ENCODE results near the gene AMPD3.

AMPD3 gene

DNA sequence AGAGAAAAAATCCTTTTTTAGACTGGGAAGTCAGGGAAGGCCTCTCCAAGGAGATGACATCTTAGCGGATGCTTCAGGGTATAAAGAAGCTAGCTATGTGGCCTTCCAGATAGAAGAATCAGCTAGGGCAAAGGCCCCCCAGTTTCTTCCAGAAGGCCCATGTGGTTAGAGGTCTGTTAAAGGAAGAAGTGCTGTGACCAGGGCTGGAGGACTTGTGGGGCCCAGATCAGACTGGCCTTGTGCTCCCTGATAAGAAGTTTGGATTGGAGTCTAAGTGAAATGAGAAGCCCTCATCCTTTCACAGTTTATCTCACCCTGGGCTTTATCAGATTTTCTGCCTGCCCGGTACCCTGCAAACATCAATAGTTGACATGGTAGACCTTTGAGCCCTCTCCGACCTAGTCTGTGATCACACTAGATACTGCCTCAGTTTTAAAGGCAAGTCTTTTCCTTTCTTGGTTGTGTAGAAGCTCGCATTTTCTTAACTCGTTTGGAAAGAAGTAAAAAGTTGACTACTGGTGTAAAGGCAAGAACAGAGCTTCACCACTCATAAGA lies 7.8 kb downstream of the AMPD3 start:
- DNase-seq: no peak

DNA sequence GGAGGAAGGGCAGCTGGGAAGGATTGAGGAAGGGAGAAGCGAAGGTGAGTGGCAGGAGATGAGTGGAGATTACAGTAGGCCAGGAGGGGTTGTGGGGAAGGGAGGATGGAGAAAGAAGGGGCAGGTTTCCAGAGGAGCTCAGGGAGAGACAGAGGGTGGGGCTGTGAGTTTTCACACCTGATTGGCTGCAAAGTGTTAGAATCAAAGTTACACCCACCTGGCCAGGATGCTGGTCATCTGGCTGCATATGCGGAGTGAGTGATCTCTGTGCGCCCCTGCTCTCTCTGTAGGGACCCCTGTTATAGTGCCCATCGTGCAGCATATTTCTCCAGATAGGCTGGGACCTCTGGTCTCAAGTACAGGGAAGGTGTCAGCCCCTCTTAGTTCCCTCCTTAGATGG lies 18.3 kb downstream of the AMPD3 start:
- no peak for DNase-seq

DNA sequence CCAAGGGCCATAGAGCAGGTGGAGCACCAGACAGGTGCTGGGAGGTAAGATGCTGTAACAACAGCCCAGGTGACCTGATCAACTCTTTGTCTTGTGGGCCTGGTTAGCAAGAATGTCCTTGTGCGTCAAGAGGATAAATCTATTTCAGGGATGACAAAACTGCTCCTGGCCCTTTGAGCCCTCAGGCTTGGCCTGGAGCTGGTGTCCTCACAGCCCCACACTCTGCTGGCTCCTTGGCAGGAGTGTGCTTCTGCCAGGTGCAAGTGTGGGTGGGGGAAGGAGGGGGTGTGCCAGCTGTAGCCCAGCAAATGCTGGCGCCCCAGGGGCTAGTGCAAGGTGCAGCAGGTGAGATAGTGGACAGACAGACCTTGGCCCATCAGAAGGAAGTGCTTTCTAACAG lies 19.5 kb downstream of the AMPD3 start:
- DNase-seq: no peak

DNA sequence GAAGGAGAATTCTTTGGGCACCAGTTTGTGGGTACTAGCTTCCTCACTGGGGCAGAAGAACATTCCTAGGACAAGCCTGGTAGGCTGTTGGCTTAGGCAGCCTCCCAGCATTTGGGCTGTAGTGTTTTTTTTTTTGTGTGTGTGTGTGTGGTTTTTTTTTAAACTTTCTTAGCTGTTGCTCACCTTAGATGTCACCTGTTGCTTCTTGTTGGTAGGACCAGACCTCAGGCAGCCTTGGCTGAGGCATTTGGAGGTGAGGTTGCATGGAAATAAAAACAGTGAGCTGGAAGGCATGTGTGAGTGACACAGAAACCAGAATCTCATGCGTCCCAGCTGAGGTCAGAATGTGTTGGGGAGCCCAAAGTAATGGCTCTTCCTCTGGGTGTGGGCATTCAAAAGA lies 21.3 kb downstream of the AMPD3 start:
- DNase-seq: no peak

DNA sequence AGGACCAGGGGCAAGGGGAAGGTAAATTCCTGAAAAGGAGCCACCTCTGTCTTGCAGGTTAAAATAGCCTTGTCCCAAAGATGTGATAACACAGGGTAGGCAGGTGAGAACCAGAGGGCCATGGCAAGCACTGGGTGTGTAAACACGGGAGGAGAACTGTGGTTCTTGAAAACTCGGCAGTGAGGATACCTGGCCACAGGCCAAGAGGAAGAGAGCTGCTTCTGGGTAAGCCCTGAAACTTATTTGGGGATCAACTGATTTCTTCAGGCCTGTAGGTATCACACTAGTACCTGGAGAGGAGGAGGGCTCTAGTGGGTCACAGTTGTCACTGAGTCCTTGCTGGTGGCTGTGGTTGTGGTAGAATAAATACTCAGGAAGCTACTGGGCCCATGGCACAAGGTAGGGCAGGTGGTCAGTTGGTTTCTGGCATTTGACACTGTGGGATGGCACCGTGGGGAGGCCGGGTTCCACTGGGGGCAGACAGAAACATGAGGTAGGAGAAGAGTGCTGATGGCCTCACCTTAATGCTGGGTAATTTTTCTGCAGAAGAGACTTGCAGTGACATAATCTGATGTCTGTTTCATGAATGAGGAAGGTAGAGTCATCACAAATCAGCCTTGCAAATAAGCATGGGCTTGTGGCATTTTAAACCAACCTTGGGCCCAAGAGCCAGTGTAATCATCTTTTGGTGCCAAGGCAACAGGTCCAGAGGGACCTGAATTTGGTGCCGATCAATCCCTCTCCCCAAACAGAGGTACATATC lies 22.0 kb downstream of the AMPD3 start:
- DNase-seq: no peak

DNA sequence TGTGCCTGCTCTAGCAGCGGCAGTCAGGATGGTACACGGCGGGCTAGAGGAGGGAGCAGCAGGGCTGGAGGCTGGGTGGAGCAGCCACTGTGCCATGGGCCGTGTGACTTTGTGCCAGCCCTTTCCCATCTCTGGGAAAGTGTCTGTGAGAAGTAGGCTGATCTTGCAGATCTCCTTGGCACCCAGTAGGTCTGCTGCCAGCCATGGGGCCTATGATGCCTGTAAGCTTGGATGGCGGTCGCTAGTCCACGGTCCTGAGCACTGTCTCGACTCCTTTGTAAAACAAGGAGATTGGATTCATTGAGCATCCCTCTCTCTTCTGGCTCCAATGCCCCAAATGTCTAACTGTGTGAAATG lies 22.6 kb downstream of the AMPD3 start:
- DNase-seq: no peak

DNA sequence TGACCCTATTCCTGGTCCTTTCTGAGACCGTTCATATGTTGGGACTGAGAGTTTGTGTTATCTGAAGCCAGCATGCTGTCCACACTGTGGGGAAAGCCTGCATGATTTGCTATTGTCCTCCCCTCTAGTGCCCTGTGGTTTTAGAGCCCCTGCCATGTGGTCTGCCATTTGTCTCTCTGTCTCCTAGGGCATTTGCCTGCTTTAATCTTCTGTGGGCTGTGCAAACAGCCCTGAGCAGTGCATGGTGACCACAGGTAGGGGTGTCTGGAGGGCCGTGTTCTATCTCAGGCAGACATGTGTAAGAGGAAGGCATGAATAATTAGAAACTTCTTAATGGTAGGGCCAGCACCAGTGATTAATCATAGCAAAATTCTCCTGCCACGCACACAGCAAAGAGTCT lies 23.0 kb downstream of the AMPD3 start:
- no peak for DNase-seq

DNA sequence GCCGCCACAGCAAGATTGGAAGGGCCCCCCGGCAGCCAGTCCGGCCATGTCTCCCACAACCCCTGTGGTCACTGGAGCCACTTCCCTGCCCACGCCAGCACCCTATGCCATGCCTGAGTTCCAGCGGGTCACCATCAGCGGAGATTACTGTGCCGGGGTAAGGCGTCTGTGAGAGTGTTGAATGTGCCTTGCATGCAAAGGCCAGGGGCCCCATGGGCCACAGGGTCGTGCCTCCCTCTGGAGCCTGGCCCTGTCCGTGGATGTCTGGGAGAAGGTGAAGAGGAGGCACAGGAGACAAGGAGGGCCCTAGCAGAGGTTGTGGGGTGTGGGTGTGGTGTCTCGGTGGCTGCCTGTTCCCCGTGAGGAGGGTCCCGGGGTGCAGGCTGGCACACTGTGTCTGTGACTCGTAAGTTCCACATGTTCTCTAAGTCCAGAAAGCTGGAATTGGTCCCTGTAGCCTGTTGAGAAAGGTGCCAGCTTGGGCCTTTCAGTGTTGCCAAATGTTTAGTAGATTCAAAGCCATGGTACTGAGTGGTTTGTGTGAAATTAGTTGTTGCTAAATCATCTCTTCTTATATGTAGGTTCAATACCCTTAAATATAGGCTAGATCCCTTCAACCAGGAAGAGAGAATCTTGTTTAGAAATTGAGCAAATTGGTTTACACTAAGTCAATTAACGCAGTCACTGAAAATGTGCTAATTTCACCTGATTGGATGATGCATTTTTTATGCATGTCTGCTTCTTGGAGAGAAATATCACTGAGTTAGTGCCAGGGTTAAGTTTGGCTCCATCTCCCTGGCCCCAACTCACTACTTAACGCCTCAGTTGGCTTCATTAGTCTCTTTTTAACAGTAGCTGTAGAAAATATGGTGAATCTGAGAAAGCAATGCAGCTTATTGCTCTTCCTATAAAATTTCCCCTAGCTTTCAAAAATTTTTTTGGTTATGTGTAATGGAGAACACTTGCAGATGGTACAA lies 23.8 kb downstream of the AMPD3 start:
- DNase-seq: no peak

DNA sequence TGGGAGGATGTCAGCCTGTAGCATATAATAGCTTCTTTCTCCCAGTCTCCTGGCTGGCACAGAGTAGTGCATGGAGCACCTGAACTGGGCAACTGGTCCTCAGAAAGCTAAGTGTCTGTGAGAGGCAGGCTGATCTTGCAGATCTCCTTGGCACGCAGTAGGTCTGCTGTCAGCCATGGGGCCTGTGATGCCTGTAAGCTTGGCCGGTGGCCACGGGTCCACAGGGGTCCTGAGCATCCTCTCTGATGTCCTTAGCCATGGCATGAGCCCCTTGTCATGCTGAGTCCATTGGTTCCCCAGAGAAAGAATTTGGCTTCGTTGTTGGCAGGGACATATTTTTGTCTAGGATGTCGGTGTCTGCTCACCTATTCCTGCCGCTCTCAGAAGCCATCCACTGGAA lies 25.0 kb downstream of the AMPD3 start:
- DNase-seq: no peak

DNA sequence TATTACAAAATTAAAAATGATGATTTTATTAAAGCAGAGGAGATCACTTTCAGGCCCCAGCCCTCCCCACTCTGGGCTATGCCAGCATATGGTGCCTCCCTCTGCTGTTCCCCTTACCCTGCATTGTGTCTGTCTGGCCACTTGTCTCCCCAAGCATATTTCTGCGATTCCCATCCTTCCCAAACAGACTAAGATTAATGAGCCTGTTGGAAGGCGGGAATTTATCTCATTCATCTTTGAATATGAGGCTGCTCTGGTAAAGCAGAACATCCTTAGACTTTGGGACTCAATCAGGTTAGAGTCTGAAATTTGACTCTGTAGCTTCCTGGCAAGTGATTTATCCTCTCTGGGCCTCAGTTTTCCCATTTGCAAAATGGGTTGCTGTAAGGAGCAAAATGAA lies 25.7 kb downstream of the AMPD3 start:
- no peak for DNase-seq

DNA sequence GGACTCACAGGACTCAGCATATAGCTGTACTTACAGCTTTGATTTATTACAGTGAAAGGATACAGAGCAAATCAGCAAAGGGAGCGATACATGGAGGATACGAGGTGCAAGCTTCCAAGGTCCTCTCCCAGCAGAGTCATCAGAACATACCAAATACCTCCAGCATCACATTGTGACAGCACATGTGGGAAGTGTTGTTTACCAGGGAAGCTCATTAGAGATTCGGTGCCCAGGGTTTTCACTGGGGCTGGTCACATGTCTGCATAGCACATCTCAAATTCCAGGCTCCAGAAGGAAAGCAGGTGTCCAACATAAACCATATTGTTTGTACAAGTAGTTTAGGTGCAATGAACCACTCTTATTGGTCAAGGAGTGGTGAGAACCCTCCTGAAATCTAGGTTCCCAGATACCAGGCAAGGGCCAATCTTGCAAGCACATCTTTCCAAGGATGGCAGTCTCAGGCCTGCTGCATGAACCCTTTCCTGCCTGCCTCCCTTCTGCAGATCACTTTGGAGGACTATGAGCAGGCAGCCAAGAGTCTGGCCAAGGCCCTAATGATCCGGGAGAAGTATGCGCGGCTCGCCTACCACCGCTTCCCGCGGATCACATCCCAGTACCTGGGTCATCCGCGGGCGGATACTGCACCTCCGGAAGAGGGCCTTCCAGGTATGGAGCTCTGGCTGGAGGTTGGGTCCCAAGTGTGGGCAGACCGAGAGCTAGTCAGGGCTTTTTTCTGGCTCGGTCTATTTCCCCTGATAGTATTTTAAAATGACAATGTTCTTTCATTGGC lies 26.7 kb downstream of the AMPD3 start:
- DNase-seq: no peak

DNA sequence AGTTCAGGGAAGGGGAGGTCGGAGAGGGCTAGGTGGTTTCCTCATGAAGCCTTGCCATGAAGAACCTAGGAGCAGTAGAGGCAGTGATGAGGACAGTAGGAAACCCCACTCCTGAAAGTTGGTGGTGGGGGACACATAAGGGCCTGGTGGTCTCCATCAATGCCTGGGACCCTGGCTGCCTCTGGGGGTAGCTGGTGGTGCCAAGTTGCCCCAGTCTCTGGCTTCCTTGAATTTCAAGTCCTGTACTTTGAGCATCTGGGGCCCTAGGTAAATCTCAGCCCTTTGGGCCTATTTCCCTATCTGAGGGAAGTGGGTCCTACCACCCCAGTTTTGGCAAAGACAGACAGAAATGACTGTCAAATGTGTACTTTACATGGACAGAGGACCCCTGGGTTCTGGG lies 28.1 kb downstream of the AMPD3 start:
- no peak for DNase-seq

DNA sequence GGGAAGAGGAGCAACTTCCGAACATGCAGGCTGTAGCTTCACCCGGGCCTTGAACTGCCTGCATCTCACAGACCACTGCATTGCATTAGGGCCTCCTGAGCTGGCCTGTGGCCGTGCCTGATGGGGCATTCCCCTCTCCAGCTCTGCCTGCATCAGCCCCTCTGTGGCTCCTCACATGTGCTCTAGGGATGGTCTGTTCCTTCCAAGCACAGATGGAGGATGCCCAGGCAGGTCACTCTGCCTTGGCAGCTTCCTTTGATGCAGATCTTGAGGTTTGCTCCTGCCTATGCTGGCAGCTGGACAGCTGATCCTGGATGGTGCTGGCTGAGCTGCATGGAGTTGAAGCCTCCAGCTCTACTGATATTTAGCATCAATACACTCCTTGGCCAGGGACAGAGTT lies 28.5 kb downstream of the AMPD3 start:
- DNase-seq: no peak

DNA sequence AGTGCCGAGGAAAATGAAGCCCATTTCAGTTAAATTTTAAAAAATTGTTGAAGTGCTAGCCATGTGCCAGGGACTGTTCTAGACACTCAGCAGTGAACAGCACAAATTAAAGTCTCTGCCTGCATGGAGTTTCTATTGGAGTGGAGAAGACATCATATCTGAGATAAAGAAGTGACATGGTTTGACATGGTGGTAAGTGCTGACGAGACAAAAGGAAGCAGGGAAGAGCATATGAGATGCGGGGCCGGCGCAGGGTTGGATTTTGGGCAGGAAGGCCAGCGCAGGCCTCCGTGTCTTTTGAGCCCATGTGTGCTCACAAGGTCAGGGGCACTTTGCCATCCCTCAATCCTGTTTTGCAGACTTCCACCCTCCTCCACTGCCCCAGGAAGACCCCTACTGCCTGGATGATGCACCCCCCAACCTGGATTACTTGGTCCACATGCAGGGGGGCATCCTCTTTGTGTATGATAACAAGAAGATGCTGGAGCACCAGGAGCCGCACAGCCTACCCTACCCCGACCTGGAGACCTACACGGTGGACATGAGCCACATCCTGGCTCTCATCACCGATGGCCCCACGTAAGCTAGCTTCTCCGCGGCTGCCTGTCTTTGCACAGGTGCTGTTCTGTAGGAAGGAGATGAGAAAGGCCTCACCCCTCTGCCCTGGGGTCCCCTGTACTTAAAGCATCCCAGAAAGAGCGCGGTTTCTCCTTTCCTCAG lies 29.6 kb downstream of the AMPD3 start:
- DNase-seq: no peak

DNA sequence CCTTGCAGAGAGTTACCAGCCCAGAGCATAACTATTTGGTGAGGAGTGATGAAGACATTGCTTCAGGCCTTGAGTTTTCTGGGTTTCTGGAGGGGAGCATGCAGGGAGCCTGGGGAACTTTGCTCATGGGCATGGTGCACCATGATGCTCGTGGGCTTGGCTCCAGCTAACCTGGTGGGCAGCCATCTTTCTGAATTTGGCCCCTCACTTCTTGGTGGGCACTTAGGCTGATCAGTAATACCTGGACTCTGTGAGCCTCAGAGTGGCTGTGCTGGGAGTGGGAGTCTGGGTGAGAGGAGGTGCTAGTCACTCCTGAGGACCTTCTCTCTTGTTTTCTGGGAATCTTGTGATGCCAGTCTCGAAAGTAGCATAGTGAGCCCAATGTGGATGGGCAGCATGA lies 30.6 kb downstream of the AMPD3 start:
- DNase-seq: no peak

DNA sequence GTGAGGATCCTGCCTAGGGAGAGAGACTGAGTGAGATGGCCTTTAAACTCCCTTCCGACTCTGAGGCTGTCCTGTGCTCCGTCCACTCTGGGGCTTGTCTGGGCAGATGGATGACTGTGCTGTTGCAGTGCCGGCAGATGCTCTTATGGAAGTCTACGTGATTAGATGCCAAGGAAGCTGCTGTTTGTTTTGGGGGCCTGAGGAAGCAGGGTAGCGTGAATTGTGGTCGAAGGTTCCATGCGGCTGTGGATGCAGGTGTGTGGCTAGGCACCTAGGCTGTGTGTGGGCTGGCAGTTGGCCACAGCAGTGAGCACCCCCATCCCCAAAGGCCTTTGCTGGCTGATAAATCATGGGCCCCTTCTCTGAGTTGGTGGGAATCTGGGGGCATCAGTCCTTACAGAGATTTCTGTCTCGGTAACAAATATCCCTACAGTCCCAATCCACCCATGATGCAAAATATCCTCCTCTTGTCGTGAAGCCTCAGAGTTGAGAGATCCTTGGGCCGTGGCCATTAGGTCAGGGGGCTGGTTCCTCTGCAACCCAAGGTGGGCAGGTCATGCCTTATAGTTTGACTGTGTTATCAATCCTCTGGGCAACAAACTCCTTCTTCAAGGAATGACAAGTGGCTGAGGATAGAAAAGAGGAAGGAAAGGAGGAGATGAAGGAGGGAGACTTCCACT lies 31.2 kb downstream of the AMPD3 start:
- DNase-seq: no peak

DNA sequence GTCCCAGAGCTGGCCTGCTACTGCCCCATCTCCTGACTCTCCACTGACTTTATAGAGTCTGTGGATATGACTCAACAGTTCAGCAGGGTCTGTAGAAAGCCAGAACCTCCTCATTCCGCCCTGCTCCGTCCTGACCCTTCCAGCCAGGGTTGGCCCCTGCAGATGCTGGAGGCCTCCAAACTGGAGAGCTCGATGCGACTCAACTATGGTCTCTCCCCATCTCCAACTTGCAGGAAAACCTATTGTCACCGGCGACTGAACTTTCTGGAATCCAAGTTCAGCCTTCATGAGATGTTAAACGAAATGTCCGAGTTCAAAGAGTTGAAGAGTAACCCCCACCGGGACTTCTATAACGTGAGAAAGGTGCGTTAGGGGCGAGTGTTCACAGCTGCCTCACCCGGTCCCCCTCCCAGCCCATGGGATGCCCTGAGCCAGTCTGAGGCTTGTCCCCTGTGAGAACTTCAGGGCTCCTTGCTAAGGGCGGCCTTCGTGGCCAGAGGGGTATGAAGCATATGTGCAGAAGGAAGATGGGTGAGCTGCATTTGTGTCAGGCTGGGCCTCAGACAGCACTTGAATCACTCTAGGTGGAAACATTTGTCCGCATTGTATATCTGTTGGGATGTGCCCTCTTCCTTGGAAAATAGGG lies 32.1 kb downstream of the AMPD3 start:
- DNase-seq: no peak

DNA sequence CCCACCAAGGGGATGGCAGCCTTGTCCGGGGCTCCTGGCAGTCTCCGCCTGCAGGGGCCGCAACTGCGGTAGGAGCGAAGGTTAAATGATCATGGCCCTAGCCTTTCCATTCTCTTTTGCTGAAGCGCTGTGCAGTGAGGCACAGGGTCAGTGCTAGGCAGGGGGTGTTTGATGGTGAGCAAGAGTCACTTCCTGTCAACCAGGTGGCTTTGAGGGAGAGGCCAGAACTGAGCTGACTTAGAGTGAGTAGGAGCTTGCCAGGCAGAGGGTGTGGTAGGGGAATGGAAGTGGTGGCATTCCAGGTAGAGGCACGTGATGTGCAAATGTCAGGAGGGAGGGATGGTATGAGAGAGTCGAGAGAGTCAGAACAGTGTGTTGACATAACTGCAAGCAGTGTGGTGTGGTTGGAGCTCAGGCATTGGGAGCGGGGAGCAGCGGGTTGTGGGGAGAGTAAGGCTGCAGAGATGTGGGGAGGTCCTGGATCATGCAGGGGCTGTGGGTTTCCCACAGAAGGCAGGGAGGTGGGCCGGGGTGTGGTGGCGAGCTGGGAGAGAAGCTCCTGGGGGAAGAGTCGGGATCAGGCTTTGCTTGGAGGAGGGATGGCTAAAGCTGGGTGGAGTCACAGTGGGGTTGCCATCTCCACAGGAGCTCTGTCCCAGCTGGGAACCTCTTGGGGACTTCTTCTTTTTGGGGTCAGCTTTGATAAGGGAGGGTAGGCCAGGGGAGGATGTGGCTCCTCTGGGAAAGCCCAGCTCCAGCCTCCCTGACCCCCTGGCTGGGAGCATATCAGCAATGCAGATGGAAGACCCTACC lies 33.3 kb downstream of the AMPD3 start:
- no peak for DNase-seq

DNA sequence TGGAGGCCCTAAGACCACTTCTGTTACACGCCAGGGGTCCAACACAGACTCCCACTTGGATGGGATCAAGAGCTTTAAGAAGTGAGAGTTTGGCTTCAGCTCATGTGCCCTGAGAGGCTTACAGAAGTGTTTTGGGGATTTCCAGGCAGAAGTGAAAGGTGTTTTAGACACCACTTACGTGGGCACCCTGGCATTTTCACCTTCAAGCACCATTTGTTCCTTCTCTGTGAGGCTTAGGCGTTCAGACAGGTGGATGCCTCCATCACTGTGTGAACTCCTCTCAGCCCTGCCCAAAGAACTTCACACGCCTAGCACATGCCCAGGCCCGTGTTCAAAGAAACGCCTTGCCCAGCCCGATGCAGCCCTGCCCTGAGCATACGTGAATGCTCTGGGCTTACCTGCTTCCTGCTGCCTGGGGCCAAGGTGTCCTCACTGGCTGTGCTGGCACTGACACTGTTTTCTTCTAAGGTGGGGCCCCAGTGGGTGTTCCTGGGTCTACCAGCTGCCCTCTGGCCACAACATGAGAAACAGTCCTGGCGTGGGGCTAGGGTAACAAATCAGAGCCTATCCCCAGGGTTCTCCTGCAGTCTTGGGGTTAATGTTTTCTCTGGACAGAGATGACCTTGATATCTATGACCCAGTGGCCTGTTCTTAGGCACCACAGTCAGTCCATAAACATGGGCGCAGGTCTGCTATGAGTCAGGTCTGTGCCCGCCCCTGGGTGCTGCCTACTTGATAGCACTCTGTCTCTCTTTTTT lies 34.0 kb downstream of the AMPD3 start:
- DNase-seq: no peak

DNA sequence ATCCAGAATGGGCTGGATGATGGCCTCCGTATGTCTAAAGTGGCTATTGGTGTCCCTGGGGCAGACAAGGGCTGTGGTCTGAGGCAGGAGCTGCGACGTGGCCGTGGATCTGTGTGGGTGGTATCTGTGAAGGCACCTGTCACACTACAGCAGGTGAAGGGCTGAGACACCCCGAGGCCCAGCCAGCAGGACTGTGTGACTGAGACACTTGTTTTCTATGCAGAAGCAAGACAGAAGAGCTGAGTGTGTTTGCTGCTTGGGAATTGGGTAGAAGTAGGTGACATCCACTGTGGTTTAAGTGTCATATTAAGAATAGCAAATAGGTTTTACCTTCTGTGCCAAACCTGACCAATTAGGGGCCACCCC lies 35.0 kb downstream of the AMPD3 start:
- DNase-seq: no peak
